ENCODE measurements around the gene GRSF1. TPM values are rescaled to one million over a fixed set of nuclear protein-coding genes. Genes with fewer than 3 reads are reported as not detected.

GRSF1 gene, protein sequence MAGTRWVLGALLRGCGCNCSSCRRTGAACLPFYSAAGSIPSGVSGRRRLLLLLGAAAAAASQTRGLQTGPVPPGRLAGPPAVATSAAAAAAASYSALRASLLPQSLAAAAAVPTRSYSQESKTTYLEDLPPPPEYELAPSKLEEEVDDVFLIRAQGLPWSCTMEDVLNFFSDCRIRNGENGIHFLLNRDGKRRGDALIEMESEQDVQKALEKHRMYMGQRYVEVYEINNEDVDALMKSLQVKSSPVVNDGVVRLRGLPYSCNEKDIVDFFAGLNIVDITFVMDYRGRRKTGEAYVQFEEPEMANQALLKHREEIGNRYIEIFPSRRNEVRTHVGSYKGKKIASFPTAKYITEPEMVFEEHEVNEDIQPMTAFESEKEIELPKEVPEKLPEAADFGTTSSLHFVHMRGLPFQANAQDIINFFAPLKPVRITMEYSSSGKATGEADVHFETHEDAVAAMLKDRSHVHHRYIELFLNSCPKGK
- 10 to 100 TPM; 33.3 to 45.9 (median 40.6) TPM for total RNA-seq

- Histone ChIP-seq H3K27ac (peak within 1 kb of the TSS; percentile 78 to 96 (median 93)), H3K9me3 (no peaks in the 10 kb centered on the region), H3K4me3 (peak within 1 kb of the TSS; percentile 87 to 100 (median 94)), H3K4me1 (peaks cover 0 to 28% (median 16%) of the 10 kb centered on the region in 4 donors), H3K27me3 (no peaks in the 10 kb centered on the region), H3K36me3 (peaks cover 0 to 12% (median 0%) of the 10 kb centered on the region in 3 donors)
- TF ChIP-seq CTCF (IDR thresholded peaks at IDR 0.05) (peak in 4 of 5 experiments; percentile 4 to 33 (median 19)), EP300 (IDR thresholded peaks at IDR 0.05) (peak in 1 of 2 donors; percentile 87), POLR2A (IDR thresholded peaks at IDR 0.05) (peak; percentile 23 to 76)
- WGBS, 2 donors = 0 to 2% methylated on average over 8 to 11 of the region's 51 CpGs
- peak; percentile 87 to 88 for DNase-seq (ENCODE audit: low spot score in 2 of 2)
Observed at GRCh38 chr4:70839589-70840093, at the start of gene GRSF1. GRSF1 (minus strand) TSS chr4:70839890; CDS start chr4:70839827, 63 bp downstream.

DNA sequence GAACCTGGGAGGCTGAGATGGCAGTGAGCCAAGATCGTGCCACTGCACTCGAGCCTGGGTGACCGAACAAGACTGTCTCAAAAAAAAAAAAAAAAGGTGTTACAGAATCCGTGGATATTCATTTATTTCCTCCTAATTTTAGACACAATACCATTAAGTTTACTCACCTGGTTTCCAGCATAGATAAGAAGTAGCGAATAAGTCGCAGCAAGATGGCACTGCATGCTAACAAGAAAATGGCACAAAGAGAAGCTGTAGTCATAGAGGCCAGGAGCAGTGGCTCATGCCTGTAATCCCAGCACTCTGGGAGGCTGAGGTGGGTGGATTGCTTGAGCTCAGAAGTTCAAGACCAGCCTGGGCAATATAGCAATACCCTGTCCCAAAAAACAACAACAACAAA, 45.5 kb upstream of the GRSF1 start:
- no peak for TF ChIP-seq CTCF (IDR thresholded peaks at IDR 0.05)
- TF ChIP-seq EP300 (IDR thresholded peaks at IDR 0.05) = no peak
- TF ChIP-seq POLR2A (IDR thresholded peaks at IDR 0.05) = no peak
- DNase-seq (ENCODE audit: low spot score in 2 of 2) = no peak
- 68 to 74% methylated on average over 6 of the region's 6 CpGs for WGBS, 2 donors
- Histone ChIP-seq H3K36me3 (no peaks in the 10 kb centered on the region), H3K4me1 (no peaks in the 10 kb centered on the region), H3K27me3 (no peaks in the 10 kb centered on the region), H3K27ac (no peak overlapping the region), H3K9me3 (no peaks in the 10 kb centered on the region), H3K4me3 (no peak overlapping the region)

GRCh38 chr4:70880739-70881138, 41.0 kb upstream of the GRSF1 start:
- Histone ChIP-seq H3K27me3 (no peaks in the 10 kb centered on the region), H3K27ac (no peak overlapping the region), H3K9me3 (no peaks in the 10 kb centered on the region), H3K4me3 (no peak overlapping the region), H3K36me3 (no peaks in the 10 kb centered on the region), H3K4me1 (no peaks in the 10 kb centered on the region)
- 70 to 74% methylated on average over 3 of the region's 3 CpGs for WGBS, 2 donors
- no peak for TF ChIP-seq EP300 (IDR thresholded peaks at IDR 0.05)
- TF ChIP-seq POLR2A (IDR thresholded peaks at IDR 0.05) = no peak
- TF ChIP-seq CTCF (IDR thresholded peaks at IDR 0.05) = no peak
- DNase-seq (ENCODE audit: low spot score in 2 of 2) = no peak

DNA sequence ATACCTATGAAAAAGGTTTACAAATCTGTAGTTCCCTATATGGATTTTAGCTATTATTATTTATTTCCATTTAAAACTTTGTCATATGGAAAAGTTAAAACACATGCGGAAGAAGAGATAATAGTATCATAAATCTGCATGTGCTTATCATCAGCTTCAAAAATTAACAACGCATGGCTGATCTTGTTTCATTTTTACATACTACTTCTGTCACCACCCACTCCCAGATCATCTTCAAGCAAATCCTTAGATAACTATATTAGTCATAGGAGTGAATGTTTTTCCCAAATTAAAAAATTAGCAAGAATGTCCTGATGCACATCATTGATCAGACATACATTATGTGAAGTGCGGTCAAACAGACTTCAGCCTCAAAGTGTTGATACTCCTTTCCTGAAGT, 37.9 kb upstream of the GRSF1 start:
- no peak for DNase-seq (ENCODE audit: low spot score in 2 of 2)
- TF ChIP-seq EP300 (IDR thresholded peaks at IDR 0.05) = no peak
- TF ChIP-seq CTCF (IDR thresholded peaks at IDR 0.05) = no peak
- no peak for TF ChIP-seq POLR2A (IDR thresholded peaks at IDR 0.05)
- 88 to 89% methylated on average over 3 of the region's 3 CpGs for WGBS, 2 donors
- Histone ChIP-seq H3K4me1 (no peaks in the 10 kb centered on the region), H3K9me3 (no peaks in the 10 kb centered on the region), H3K27me3 (no peaks in the 10 kb centered on the region), H3K27ac (no peak overlapping the region), H3K4me3 (no peak overlapping the region), H3K36me3 (no peaks in the 10 kb centered on the region)
